Smooth muscle cell of the brain vasculature (primary cell): ENCODE results near the gene NHERF1.

Experiments
- DNase-seq: peaks from one replicate; pipeline ENCODE4 v3.0.0-alpha.2; 2012; ENCODE audit warnings: low read depth, low spot score

The NHERF1 gene

DNA sequence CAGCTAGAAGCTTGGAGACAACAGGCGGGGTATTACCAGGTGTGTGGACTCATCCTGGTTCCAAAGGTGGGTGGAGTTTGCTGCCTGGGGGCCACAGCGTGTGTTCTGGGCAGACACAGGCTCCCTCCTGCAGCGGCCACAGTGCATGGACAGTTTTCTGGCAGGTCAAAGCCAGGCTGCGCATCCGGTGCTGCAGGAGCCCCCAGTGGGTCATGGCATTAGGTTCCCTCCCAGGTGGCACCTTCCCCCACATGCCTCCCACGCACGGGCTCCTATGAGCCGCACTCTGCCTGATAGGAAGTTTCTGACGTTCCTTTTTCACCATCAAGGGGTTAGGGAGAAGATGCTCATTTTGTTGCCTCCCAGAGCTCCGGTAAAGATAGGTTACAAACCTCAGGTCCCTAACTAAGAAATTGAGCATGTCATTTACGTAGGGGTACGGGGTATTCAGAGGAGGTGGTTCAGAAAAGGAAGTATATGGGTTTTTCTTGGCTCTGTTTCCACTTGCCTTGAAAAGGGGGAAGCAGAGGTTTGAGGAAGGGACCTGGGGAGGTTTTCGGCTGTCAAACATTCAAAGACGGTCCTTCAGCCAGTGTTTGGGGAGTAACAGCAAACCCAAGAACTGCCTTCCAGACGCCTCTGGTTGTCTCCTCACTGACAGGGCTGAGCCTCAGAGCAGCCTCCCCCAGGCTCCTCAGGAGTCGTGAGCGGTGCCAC is 60.4 kb downstream of the NHERF1 start:
- DNase-seq: no peak

DNA sequence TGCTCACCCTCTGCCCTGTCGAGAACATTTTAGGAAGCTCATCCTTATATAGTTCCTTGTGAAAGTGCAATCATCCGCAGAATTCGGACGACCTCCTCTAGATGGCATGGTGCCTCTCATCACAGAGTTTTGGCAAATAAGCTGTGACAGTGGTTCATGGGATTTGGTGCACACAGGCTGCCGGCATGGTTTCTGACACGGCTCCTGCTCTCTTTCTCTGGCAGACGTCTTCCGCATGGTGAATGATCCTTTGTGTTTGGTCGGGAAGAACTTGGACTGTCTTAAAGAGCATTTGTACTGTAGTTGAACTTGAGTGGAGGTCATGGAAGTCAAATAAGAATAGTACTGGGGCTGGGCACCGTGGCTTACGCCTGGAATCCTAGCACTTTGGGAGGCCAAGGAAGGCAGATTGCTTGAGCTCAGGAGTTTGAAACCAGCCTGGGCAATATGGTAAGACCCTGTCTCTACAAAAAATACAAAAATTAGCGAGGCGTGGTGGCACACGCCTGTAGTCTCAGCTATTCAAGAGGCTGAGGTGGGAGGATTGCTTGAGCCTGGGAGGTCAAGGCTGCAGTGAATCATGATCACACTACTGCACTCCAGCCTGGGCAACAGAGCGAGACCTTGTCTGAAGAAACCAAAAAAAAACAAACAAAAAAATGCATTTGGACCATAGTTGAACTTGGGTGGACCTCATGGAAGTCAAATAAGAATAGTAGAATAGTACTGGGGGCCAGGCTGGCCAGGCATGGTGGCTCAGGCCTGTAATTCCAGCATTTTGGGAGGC is 62.5 kb downstream of the NHERF1 start:
- DNase-seq: no peak

- no peak for DNase-seq
Measured at GRCh38 chr17:74812109-74813009, 63.9 kb downstream of the NHERF1 start.

DNA sequence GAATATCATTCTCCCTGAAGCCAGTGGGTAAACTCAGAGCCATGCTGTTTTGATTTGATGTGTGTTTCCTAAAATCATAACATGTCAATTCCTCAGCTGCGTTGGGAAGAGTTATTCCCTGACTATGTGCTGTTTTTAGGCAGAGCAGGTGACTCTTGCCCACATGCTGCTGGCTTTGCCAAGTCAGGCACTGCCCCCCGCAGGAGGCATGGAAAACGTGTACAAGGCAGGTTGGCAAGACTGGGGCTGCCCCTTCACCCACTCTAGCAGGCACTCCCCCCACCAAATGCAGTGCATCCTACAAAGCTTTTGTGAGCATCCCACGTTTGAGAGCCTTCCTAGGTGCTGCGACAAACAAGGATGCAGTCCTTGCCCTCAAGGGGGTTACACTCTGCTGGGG is 66.0 kb downstream of the NHERF1 start:
- DNase-seq: no peak

- DNase-seq: no peak
Measured at GRCh38 chr17:74815067-74815466, 66.6 kb downstream of the NHERF1 start.

GRCh38 chr17:74815550-74816370 is 67.3 kb downstream of the NHERF1 start:
- DNase-seq: no peak

DNA sequence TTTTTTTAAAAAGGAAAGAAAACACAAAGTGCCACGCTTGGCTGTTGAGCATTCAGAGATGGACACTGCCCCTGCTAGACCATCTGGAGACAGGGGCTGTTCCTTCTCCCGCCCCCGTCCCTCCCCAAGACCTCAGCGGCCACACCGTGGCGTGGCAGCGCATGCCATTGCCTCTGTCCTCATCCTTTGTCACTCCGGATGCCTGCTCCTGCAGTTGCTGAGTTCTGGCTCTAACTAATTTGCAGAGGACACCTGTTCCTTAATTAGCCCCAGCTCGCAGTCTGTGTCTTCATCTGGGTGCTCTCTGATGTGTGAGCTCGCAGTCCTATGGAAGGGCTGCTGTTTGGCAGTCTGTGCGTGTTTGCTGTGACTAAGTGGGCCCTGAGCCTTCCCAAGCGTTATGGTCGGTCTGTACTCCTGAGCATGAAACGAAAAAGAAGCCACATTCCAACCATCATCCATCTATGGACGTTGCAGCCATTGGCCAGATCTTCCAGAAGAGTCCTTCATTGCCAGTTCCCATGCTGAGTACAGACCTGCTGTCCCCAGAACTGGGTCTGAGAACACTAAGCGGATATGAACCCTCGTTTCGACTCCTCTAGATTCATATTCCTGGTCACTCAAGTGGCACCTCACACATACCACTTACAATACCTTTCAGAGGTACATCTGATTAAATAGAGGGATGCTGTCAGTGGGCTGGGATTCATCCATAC is 68.6 kb downstream of the NHERF1 start:
- DNase-seq: no peak

DNA sequence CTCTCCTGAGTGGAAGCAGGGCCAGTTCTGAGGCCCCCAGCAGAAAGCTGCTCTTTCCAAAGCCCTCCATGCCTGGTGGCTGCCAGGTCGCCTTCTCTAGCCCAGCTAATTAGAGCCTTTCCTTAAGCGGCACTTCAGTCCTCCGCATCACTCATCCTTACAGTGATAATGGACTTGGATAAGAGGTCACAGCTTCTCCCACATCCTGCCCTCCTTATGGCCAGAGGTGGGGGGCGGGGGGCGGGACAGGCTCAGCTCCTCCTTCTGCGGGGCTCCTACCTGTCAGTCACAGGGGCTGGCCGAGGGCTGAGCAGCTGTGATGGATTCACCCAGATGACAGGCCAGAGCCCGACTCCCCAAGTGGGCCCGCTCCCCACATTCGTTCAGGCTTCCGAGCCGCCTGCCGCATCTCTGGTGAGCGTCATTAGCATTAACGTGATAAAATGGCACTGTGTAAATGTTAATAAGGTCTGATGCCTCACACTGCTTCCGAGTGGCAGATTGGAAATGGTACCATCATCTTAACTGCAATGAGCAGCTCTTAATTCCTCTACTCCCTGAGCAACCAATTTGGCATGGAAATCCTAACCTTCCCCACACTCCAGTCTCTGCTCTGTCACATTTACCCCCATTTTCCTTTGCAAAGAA is 70.0 kb downstream of the NHERF1 start:
- DNase-seq: no peak
